ENCODE data around the gene RFTN1. TPM values are rescaled to one million over a fixed set of nuclear protein-coding genes. Genes with fewer than 3 reads are reported as not detected.

RFTN1 gene
- total and polyA plus RNA-seq, 4 donors: 33.8 to 82.5 (median 53.4) TPM

DNA sequence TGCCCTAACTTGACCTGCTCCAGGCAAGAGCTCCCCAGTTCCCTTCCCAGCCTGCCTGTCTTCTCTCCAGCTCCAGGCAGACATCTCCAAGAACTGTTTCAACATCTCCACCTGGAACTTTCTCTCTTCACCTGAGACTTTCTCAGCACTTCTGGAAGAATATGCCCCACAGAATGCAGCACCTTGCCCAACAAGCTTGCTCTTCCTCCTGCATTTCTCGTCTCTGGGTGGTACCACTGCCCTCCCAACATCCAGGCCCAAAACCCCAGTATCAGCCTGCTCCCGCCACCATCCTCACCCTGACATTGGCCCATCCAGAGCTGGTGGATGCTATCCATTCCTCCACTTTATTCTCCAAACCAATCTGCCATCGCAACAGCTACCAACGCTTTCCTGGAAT, 8.8 kb downstream of the RFTN1 start:
- Histone ChIP-seq H3K4me3 (no peak overlapping the region), H3K27ac (ENCODE audit: low read depth in 1 of 2, low read length in 1 of 2) (no peak overlapping the region), H3K27me3 (ENCODE audit: control insufficient read depth in 3 of 3, insufficient read depth in 3 of 3, low read length in 2 of 3) (no peaks in the 10 kb centered on the region), H3K9me3 (ENCODE audit: control insufficient read depth in 4 of 4, insufficient read depth in 3 of 4, low read length in 3 of 4) (no peaks in the 10 kb centered on the region), H3K9ac (ENCODE audit: insufficient read depth in 1 of 2, low read length in 2 of 2) (no peak overlapping the region), H3K4me1 (ENCODE audit: control insufficient read depth in 5 of 5, insufficient read depth in 5 of 5, low read length in 5 of 5) (peaks cover 0 to 23% (median 12%) of the 10 kb centered on the region in 5 donors), H3K36me3 (ENCODE audit: control insufficient read depth in 4 of 4, insufficient read depth in 4 of 4, low read length in 4 of 4) (peaks cover 0 to 5% (median 3%) of the 10 kb centered on the region in 4 donors)
- 87 to 95% methylated on average over 4 of the region's 4 CpGs for WGBS, 2 donors
- TF ChIP-seq, protein P1, sequence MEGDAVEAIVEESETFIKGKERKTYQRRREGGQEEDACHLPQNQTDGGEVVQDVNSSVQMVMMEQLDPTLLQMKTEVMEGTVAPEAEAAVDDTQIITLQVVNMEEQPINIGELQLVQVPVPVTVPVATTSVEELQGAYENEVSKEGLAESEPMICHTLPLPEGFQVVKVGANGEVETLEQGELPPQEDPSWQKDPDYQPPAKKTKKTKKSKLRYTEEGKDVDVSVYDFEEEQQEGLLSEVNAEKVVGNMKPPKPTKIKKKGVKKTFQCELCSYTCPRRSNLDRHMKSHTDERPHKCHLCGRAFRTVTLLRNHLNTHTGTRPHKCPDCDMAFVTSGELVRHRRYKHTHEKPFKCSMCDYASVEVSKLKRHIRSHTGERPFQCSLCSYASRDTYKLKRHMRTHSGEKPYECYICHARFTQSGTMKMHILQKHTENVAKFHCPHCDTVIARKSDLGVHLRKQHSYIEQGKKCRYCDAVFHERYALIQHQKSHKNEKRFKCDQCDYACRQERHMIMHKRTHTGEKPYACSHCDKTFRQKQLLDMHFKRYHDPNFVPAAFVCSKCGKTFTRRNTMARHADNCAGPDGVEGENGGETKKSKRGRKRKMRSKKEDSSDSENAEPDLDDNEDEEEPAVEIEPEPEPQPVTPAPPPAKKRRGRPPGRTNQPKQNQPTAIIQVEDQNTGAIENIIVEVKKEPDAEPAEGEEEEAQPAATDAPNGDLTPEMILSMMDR (IDR thresholded peaks at IDR 0.05; ENCODE audit: control extremely low read depth, extremely low read depth): no peak
- peak in 1 of 3 donors; percentile 1 for DNase-seq
- ATAC-seq (ENCODE audit: insufficient read depth, low FRiP score): no peak

DNA sequence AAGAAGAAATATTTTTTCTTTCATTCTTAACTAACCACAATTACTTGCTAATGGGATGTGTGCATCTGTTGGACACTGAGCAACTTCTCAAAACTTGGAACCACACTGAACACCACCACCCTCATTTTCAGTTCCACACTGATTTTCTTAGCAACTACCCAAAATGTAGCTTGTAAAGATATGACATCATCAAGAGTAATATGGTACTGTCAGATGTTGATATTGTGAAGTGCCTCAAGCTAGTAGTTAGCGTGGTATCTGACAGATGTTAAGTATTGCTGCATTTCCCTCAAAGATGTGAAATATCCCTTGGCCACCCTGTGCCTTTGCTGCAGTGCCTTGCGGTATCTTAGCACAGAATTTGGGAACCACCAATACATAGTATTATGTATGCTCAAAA, 9.3 kb downstream of the RFTN1 start:
- 56 to 71% methylated on average over 2 of the region's 2 CpGs for WGBS, 2 donors
- H3K4me3 ChIP-seq: no peak overlapping the region
- no peaks in the 10 kb centered on the region for H3K27me3 ChIP-seq (ENCODE audit: control insufficient read depth in 3 of 3, insufficient read depth in 3 of 3, low read length in 2 of 3)
- TF ChIP-seq, protein P1 (IDR thresholded peaks at IDR 0.05; ENCODE audit: control extremely low read depth, extremely low read depth): no peak
- ATAC-seq (ENCODE audit: insufficient read depth, low FRiP score) (no peak), DNase-seq (no peak)
- peaks cover 0 to 21% (median 10%) of the 10 kb centered on the region in 5 donors for H3K4me1 ChIP-seq (ENCODE audit: control insufficient read depth in 5 of 5, insufficient read depth in 5 of 5, low read length in 5 of 5)
- no peak overlapping the region for H3K27ac ChIP-seq (ENCODE audit: low read depth in 1 of 2, low read length in 1 of 2)
- H3K9me3 ChIP-seq (ENCODE audit: control insufficient read depth in 4 of 4, insufficient read depth in 3 of 4, low read length in 3 of 4): no peaks in the 10 kb centered on the region
- H3K9ac ChIP-seq (ENCODE audit: insufficient read depth in 1 of 2, low read length in 2 of 2): no peak overlapping the region
- peaks cover 0 to 5% (median 3%) of the 10 kb centered on the region in 4 donors for H3K36me3 ChIP-seq (ENCODE audit: control insufficient read depth in 4 of 4, insufficient read depth in 4 of 4, low read length in 4 of 4)

DNA sequence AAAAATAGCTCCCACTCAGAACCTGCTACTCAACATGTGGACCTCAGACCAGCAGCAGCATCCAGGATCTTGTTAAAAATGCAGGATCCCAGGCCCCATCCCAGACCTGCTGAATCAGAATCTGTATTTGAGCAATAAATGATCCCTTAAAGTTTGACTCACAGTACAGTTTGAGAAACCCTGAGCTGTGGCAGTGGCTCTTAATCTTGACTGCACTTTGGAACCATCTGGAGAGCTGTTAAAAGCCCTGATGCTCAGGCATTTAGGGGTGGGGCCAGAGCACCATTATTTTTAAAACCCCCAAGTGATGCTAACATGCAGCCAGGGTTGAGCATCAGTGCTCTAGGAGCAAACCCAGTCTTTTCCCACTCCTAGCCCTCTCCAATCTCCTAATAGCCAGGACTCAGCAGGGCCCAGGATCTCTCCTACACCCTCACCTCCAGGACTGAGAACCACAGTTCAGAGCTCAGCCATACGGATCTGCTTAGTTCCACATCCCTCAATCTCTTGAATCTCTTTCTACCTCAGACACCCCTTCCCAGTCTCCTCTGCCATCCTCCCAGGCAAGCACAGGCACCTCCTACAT, 10.2 kb downstream of the RFTN1 start:
- Histone ChIP-seq H3K27me3 (ENCODE audit: control insufficient read depth in 3 of 3, insufficient read depth in 3 of 3, low read length in 2 of 3) (no peaks in the 10 kb centered on the region), H3K4me1 (ENCODE audit: control insufficient read depth in 5 of 5, insufficient read depth in 5 of 5, low read length in 5 of 5) (peaks cover 4 to 23% (median 9%) of the 10 kb centered on the region in 5 donors), H3K9ac (ENCODE audit: insufficient read depth in 1 of 2, low read length in 2 of 2) (no peak overlapping the region), H3K36me3 (ENCODE audit: control insufficient read depth in 4 of 4, insufficient read depth in 4 of 4, low read length in 4 of 4) (peaks cover 0 to 5% (median 3%) of the 10 kb centered on the region in 4 donors), H3K9me3 (ENCODE audit: control insufficient read depth in 4 of 4, insufficient read depth in 3 of 4, low read length in 3 of 4) (no peaks in the 10 kb centered on the region), H3K27ac (ENCODE audit: low read depth in 1 of 2, low read length in 1 of 2) (no peak overlapping the region), H3K4me3 (no peak overlapping the region)
- 84 to 94% methylated on average over 1 of the region's 1 CpG for WGBS, 2 donors
- ATAC-seq (ENCODE audit: insufficient read depth, low FRiP score) (no peak), DNase-seq (no peak)
- TF ChIP-seq, protein P1 (IDR thresholded peaks at IDR 0.05; ENCODE audit: control extremely low read depth, extremely low read depth): no peak
